Keratinocyte (primary cell): Measurements from ENCODE around the gene CBX7. TPM values are rescaled to one million over a fixed set of nuclear protein-coding genes. Genes with fewer than 3 reads are reported as not detected.

Source experiments
- DNase-seq: peaks from one replicate; pipeline ENCODE4 v3.0.0-alpha.2; 2011; ENCODE audit warnings: low read depth, missing footprints, low spot score
- FAIRE-seq: peaks from 2 replicates; lab custom pipeline; 2011; peaks lifted over from hg19 to GRCh38; lab: Jason Lieb, UNC
- H2AFZ ChIP-seq: 2 replicates; pipeline ENCODE4 v1.6.0; 2012; ENCODE audit warnings: low read length, control low read depth, inconsistent platforms; ENCODE audit not compliant: control insufficient read depth
- H3K27ac ChIP-seq: 2 replicates; pipeline ENCODE4 v1.5.1; 2011; ENCODE audit warnings: low read length; ENCODE audit not compliant: control insufficient read depth, insufficient read depth
- H3K27me3 ChIP-seq: 3 replicates; pipeline ENCODE4 v1.6.0; 2011; ENCODE audit warnings: low read length; ENCODE audit not compliant: control insufficient read depth, insufficient read depth; ENCODE audit errors: extremely low read depth
- H3K36me3 ChIP-seq, 2 experiments: 2 replicates in 1 of 2; 3 replicates in 1 of 2; pipeline ENCODE4 v1.5.1; 2011; ENCODE audit warnings: low read length in 2 of 2, mild to moderate bottlenecking in 1 of 2; ENCODE audit not compliant: control insufficient read depth in 2 of 2, insufficient read depth in 2 of 2; ENCODE audit errors: extremely low read depth in 1 of 2
- H3K4me1 ChIP-seq: 3 replicates; pipeline ENCODE4 v1.5.1; 2011; ENCODE audit warnings: low read length; ENCODE audit not compliant: control insufficient read depth, insufficient read depth; ENCODE audit errors: extremely low read depth
- H3K4me2 ChIP-seq: 3 replicates; pipeline ENCODE4 v1.6.0; 2011; ENCODE audit warnings: low read depth, low read length; ENCODE audit not compliant: control insufficient read depth, insufficient read depth; ENCODE audit errors: extremely low read depth
- H3K4me3 ChIP-seq, 3 experiments: fragments of 200-600 bp in 1 of 3; sonication (generic) in 1 of 3; 2 replicates in 2 of 3; 3 replicates in 1 of 3; pipeline ENCODE4 v1.5.1; 2011 to 2016; ENCODE audit warnings: low read length in 3 of 3, mild to moderate bottlenecking in 3 of 3, control low read depth in 2 of 3, inconsistent platforms in 1 of 3, low read depth in 1 of 3, mixed read lengths in 1 of 3, mixed run types in 1 of 3, moderate library complexity in 1 of 3; ENCODE audit not compliant: control insufficient read depth in 2 of 3, insufficient read depth in 2 of 3; ENCODE audit errors: extremely low read depth in 1 of 3
- H3K79me2 ChIP-seq: 2 replicates; pipeline ENCODE4 v1.6.0; 2012; ENCODE audit warnings: low read length; ENCODE audit not compliant: control insufficient read depth, insufficient read depth
- H3K9ac ChIP-seq: 3 replicates; pipeline ENCODE4 v1.6.0; 2011; ENCODE audit warnings: low read length; ENCODE audit not compliant: control insufficient read depth, insufficient read depth; ENCODE audit errors: extremely low read depth
- H3K9me1 ChIP-seq: 3 replicates; pipeline ENCODE4 v1.6.0; 2011; ENCODE audit warnings: low read length; ENCODE audit not compliant: control insufficient read depth, insufficient read depth; ENCODE audit errors: extremely low read depth
- H3K9me3 ChIP-seq: 2 replicates; pipeline ENCODE4 v1.5.1; 2012; ENCODE audit warnings: low read depth, low read length; ENCODE audit not compliant: control insufficient read depth
- H4K20me1 ChIP-seq: 3 replicates; pipeline ENCODE4 v1.6.0; 2011; ENCODE audit warnings: low read length; ENCODE audit not compliant: control insufficient read depth, insufficient read depth; ENCODE audit errors: extremely low read depth
- EZH2 ChIP-seq: IDR thresholded peaks from one replicate; pipeline ENCODE4 v1.6.1; 2012; ENCODE audit warnings: inconsistent platforms, mild to moderate bottlenecking, low read length, moderate library complexity
- dilution Hi-C: fragments of 300-500 bp; cut with MboI; formaldehyde crosslinking; loops from one replicate; pipeline ENCODE4 v1.7.0; 2020; ENCODE audit warnings: low sequenced_read_pairs; ENCODE audit not compliant: extremely low pct_ligation_motif_present
- polyA plus RNA-seq, 5 experiments: library from polyadenylated mRNA; depleted of rRNA in 3 of 5; stranded (reverse) in 3 of 5; stranded (forward) in 1 of 5; unstranded in 1 of 5; fragments of >200 nt; gene quantifications; 1 replicate in 1 of 5; 2 replicates in 3 of 5; 3 replicates in 1 of 5; pipeline versions ENCODE4 v1.2.1 to v1.2.3, GENCODE V29; 2011 to 2012; ENCODE audit warnings: missing spikeins in 2 of 5, low read depth in 1 of 5, low replicate concordance in 1 of 5
- TF ChIP-seq, protein P1 (sequence below), 3 experiments: IDR thresholded peaks in 1 of 3; conservative IDR thresholded peaks in 1 of 3; optimal IDR thresholded peaks in 1 of 3; 2 replicates in 2 of 3; 3 replicates in 1 of 3; pipeline versions ENCODE3 to v1.5.1; 2011; ENCODE audit warnings: low read length in 3 of 3, mild to moderate bottlenecking in 3 of 3, moderate library complexity in 2 of 3, control low read depth in 1 of 3, inconsistent platforms in 1 of 3; ENCODE audit not compliant: insufficient read depth in 2 of 3; ENCODE audit errors: extremely low read depth in 1 of 3

The CBX7 gene
- polyA plus RNA-seq, 1 donor (not counting 4 experiments of a cell fraction or from before 2014, with no cell fraction given), result 1.3 TPM

DNA sequence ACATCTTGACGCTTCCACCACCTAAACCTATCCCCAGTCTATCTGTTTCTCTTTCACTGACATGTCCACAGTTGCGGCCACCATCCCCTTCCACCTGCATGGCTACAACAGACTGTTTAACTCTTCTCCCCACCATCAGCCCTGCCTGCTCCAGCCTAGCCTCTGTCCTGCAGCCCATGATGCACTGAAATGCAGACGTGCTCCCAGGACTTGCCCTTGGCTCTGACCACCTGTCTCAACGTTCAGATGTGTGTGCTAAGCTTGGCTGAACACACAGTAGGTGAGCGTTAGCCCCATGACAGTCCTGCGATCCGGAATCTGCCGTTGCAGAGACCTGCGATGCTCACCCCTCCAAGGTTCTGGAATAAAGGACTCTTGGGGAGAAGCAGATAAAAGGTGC, 22.7 kb downstream of the CBX7 start:
- H3K36me3 ChIP-seq, result no peaks in the 10 kb centered on the region
- TF ChIP-seq EZH2, result no peak
- TF ChIP-seq, protein P1, sequence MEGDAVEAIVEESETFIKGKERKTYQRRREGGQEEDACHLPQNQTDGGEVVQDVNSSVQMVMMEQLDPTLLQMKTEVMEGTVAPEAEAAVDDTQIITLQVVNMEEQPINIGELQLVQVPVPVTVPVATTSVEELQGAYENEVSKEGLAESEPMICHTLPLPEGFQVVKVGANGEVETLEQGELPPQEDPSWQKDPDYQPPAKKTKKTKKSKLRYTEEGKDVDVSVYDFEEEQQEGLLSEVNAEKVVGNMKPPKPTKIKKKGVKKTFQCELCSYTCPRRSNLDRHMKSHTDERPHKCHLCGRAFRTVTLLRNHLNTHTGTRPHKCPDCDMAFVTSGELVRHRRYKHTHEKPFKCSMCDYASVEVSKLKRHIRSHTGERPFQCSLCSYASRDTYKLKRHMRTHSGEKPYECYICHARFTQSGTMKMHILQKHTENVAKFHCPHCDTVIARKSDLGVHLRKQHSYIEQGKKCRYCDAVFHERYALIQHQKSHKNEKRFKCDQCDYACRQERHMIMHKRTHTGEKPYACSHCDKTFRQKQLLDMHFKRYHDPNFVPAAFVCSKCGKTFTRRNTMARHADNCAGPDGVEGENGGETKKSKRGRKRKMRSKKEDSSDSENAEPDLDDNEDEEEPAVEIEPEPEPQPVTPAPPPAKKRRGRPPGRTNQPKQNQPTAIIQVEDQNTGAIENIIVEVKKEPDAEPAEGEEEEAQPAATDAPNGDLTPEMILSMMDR (optimal IDR thresholded peaks at IDR 0.05 in 1 of 3, IDR thresholded peaks at IDR 0.05 in 1 of 3, conservative IDR thresholded peaks at IDR 0.05 in 1 of 3; ENCODE audit: extremely low read depth in 1 of 3, insufficient read depth in 2 of 3, low read length in 3 of 3), result no peak
- H3K4me3 ChIP-seq, result no peak overlapping the region
- dilution Hi-C loops, result no loop called here
- H3K4me1 ChIP-seq, result no peaks in the 10 kb centered on the region
- H2AFZ ChIP-seq, result no peak overlapping the region
- H3K9ac ChIP-seq, result no peak overlapping the region
- H3K79me2 ChIP-seq, result no peaks in the 10 kb centered on the region
- no peaks in the 10 kb centered on the region for H3K9me3 ChIP-seq
- no peaks in the 10 kb centered on the region for H3K9me1 ChIP-seq
- no peak overlapping the region for H3K27ac ChIP-seq
- H3K4me2 ChIP-seq, result no peak overlapping the region
- H3K27me3 ChIP-seq, result peaks cover 15% of the 10 kb centered on the region
- no peak for FAIRE-seq
- H4K20me1 ChIP-seq, result no peaks in the 10 kb centered on the region
- DNase-seq, result no peak

DNA sequence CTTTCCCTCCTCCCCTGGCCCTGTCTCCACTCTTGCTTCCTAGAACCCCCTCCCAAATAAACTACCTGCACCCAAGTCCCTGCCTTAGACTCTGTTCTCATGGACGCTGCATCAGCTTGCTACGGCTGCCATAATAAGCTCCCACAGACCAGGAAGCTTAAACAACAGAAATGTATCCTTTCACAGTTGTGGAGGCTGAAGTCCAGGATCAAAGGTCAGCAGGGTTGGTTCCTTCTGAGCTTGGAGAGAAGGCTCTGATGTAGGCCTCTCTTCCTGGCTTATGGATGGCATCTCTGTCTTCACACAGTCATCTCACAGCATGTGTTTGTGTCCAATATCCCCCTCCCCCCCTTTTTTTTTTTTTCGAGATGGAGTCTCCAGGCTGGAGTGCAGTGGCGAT, 23.4 kb downstream of the CBX7 start:
- dilution Hi-C loops, result no loop called here
- FAIRE-seq, result no peak
- no peak overlapping the region for H3K4me3 ChIP-seq

More for the DNA sequence above, 23.4 kb downstream of the CBX7 start:
- H3K27ac ChIP-seq, result no peak overlapping the region
- TF ChIP-seq, protein P1 (optimal IDR thresholded peaks at IDR 0.05 in 1 of 3, IDR thresholded peaks at IDR 0.05 in 1 of 3, conservative IDR thresholded peaks at IDR 0.05 in 1 of 3; ENCODE audit: extremely low read depth in 1 of 3, insufficient read depth in 2 of 3, low read length in 3 of 3), result no peak
- no peak for TF ChIP-seq EZH2
- H4K20me1 ChIP-seq, result no peaks in the 10 kb centered on the region
- no peak overlapping the region for H2AFZ ChIP-seq
- no peaks in the 10 kb centered on the region for H3K36me3 ChIP-seq
- no peaks in the 10 kb centered on the region for H3K9me1 ChIP-seq
- H3K9ac ChIP-seq, result no peak overlapping the region
- H3K4me1 ChIP-seq, result no peaks in the 10 kb centered on the region
- DNase-seq, result no peak
- no peaks in the 10 kb centered on the region for H3K79me2 ChIP-seq
- H3K27me3 ChIP-seq, result peaks cover 15% of the 10 kb centered on the region
- H3K9me3 ChIP-seq, result no peaks in the 10 kb centered on the region
- H3K4me2 ChIP-seq, result no peak overlapping the region
